WTC11 (cell line): Measurements from ENCODE around the gene CRACR2B. TPM values are rescaled to one million over a fixed set of nuclear protein-coding genes. Genes with fewer than 3 reads are reported as not detected.

Source experiments
- ATAC-seq: fragments of 200-7000 bp; cut with Tn5 transposase; 2 replicates; pipeline ENCODE4 v1.10.0; 2021; ENCODE audit warnings: mild to moderate bottlenecking, moderate library complexity
- CTCF ChIA-PET: fragments of 300-600 bp; sonication (Branson Sonifier 250); formaldehyde crosslinking; loops from one replicate; lab custom pipeline; 2021; ENCODE audit warnings: antibody characterized with exemption; lab: Charles Lee
- POLR2A ChIA-PET: fragments of 350-600 bp; sonication (Branson Sonifier 250); formaldehyde crosslinking; loops from one replicate; lab custom pipeline; 2021; ENCODE audit warnings: antibody characterized with exemption; lab: Charles Lee
- DNase-seq: peaks from one replicate; pipeline ENCODE4 v3.0.0; 2021; ENCODE audit warnings: low spot score
- H3K27ac Mint-ChIP-seq: 2 replicates; pipeline ENCODE4 v1.8.0; 2021; ENCODE audit warnings: mixed read lengths
- H3K27me3 Mint-ChIP-seq: 2 replicates; pipeline ENCODE4 v1.8.0; 2021; ENCODE audit warnings: low read depth, mild to moderate bottlenecking, moderate library complexity, mixed read lengths
- H3K36me3 Mint-ChIP-seq: 2 replicates; pipeline ENCODE4 v1.8.0; 2021; ENCODE audit warnings: mixed read lengths
- H3K4me1 Mint-ChIP-seq: 2 replicates; pipeline ENCODE4 v1.8.0; 2022; ENCODE audit warnings: mixed read lengths
- H3K4me3 Mint-ChIP-seq: 2 replicates; pipeline ENCODE4 v1.8.0; 2021; ENCODE audit warnings: mild to moderate bottlenecking, moderate library complexity, mixed read lengths
- H3K9me3 Mint-ChIP-seq: 2 replicates; pipeline ENCODE4 v1.8.0; 2021; ENCODE audit warnings: mixed read lengths
- CREM ChIP-seq: sonication (generic); formaldehyde crosslinking; IDR thresholded peaks from 2 replicates; pipeline ENCODE4 v1.8.1; 2022; ENCODE audit warnings: mild to moderate bottlenecking, missing genetic modification reagents, moderate library complexity
- ELF4 ChIP-seq: sonication (generic); formaldehyde crosslinking; IDR thresholded peaks from 2 replicates; pipeline ENCODE4 v1.8.1; 2022; ENCODE audit warnings: low read depth, mild to moderate bottlenecking, moderate library complexity, missing genetic modification reagents
- FOXK1 ChIP-seq: sonication (generic); formaldehyde crosslinking; IDR thresholded peaks from 2 replicates; pipeline ENCODE4 v1.8.0; 2022; ENCODE audit warnings: mild to moderate bottlenecking, moderate library complexity, missing genetic modification reagents
- JAZF1 ChIP-seq: fragments of 250-450 bp; sonication (Bioruptor Pico); IDR thresholded peaks from 2 replicates; pipeline ENCODE4 v1.9.0; 2021; ENCODE audit warnings: moderate library complexity, mild to moderate bottlenecking, inconsistent platforms
- KAT7 ChIP-seq: sonication (generic); formaldehyde crosslinking; IDR thresholded peaks from 2 replicates; pipeline ENCODE4 v1.8.1; 2023; ENCODE audit warnings: missing genetic modification reagents, mild to moderate bottlenecking, borderline replicate concordance
- MXD4 ChIP-seq: fragments of 250-450 bp; sonication (Bioruptor Pico); IDR thresholded peaks from 2 replicates; pipeline ENCODE4 v1.8.0; 2021; ENCODE audit warnings: mild to moderate bottlenecking, moderate library complexity, borderline replicate concordance
- MYBL2 ChIP-seq: sonication (generic); formaldehyde crosslinking; IDR thresholded peaks from 2 replicates; pipeline ENCODE4 v1.8.1; 2023; ENCODE audit warnings: mild to moderate bottlenecking, moderate library complexity, missing genetic modification reagents
- NR2C2 ChIP-seq: sonication (generic); formaldehyde crosslinking; IDR thresholded peaks from 2 replicates; pipeline ENCODE4 v1.8.0; 2022; ENCODE audit warnings: mild to moderate bottlenecking, missing genetic modification reagents
- OVOL2 ChIP-seq: fragments of 250-450 bp; sonication (Bioruptor Pico); IDR thresholded peaks from 2 replicates; pipeline ENCODE4 v1.9.0; 2021; ENCODE audit warnings: mild to moderate bottlenecking, borderline replicate concordance
- RELA ChIP-seq: sonication (generic); formaldehyde crosslinking; IDR thresholded peaks from 2 replicates; pipeline ENCODE4 v1.8.1; 2022; ENCODE audit warnings: missing genetic modification reagents, mild to moderate bottlenecking, borderline replicate concordance
- USF1 ChIP-seq: sonication (generic); formaldehyde crosslinking; IDR thresholded peaks from 2 replicates; pipeline ENCODE4 v1.8.0; 2022; ENCODE audit warnings: mild to moderate bottlenecking, missing genetic modification reagents
- ZNF138 ChIP-seq: sonication (generic); formaldehyde crosslinking; conservative IDR thresholded peaks from 2 replicates; pipeline ENCODE4 v1.8.1; 2022; ENCODE audit warnings: mild to moderate bottlenecking, moderate library complexity, missing genetic modification reagents
- ZNF263 ChIP-seq: sonication (generic); formaldehyde crosslinking; IDR thresholded peaks from 2 replicates; pipeline ENCODE4 v1.8.1; 2022; ENCODE audit warnings: low read depth, mild to moderate bottlenecking, moderate library complexity, missing genetic modification reagents
- ZNF281 ChIP-seq: sonication (generic); formaldehyde crosslinking; IDR thresholded peaks from 2 replicates; pipeline ENCODE4 v1.8.0; 2023; ENCODE audit warnings: mild to moderate bottlenecking, missing genetic modification reagents
- ZNF416 ChIP-seq: fragments of 250-450 bp; sonication (Bioruptor Pico); IDR thresholded peaks from 2 replicates; pipeline ENCODE4 v1.9.0; 2021; ENCODE audit warnings: mild to moderate bottlenecking, inconsistent platforms
- total RNA-seq: library from RNA; stranded (reverse); gene quantifications from 3 replicates; pipeline ENCODE4 v1.2.3, GENCODE V29; 2021
- TF ChIP-seq, protein P1 (sequence below): sonication (generic); formaldehyde crosslinking; IDR thresholded peaks from 2 replicates; pipeline ENCODE4 v1.8.1; 2023; ENCODE audit warnings: mild to moderate bottlenecking, missing genetic modification reagents, borderline replicate concordance
- TF ChIP-seq, protein P2 (sequence below): sonication (generic); formaldehyde crosslinking; conservative IDR thresholded peaks from 2 replicates; pipeline ENCODE4 v1.8.1; 2022; ENCODE audit warnings: mild to moderate bottlenecking, missing genetic modification reagents
- TF ChIP-seq, protein P3 (sequence below): sonication (generic); formaldehyde crosslinking; IDR thresholded peaks from 2 replicates; pipeline ENCODE4 v1.8.0; 2022; ENCODE audit warnings: mild to moderate bottlenecking, missing genetic modification reagents

The CRACR2B gene
- total RNA-seq, 1 experiment from 2014 or later = 46.5 TPM

- TF ChIP-seq, protein P1, sequence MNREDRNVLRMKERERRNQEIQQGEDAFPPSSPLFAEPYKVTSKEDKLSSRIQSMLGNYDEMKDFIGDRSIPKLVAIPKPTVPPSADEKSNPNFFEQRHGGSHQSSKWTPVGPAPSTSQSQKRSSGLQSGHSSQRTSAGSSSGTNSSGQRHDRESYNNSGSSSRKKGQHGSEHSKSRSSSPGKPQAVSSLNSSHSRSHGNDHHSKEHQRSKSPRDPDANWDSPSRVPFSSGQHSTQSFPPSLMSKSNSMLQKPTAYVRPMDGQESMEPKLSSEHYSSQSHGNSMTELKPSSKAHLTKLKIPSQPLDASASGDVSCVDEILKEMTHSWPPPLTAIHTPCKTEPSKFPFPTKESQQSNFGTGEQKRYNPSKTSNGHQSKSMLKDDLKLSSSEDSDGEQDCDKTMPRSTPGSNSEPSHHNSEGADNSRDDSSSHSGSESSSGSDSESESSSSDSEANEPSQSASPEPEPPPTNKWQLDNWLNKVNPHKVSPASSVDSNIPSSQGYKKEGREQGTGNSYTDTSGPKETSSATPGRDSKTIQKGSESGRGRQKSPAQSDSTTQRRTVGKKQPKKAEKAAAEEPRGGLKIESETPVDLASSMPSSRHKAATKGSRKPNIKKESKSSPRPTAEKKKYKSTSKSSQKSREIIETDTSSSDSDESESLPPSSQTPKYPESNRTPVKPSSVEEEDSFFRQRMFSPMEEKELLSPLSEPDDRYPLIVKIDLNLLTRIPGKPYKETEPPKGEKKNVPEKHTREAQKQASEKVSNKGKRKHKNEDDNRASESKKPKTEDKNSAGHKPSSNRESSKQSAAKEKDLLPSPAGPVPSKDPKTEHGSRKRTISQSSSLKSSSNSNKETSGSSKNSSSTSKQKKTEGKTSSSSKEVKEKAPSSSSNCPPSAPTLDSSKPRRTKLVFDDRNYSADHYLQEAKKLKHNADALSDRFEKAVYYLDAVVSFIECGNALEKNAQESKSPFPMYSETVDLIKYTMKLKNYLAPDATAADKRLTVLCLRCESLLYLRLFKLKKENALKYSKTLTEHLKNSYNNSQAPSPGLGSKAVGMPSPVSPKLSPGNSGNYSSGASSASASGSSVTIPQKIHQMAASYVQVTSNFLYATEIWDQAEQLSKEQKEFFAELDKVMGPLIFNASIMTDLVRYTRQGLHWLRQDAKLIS (CRISPR knock-in tag) = no peak
- TF ChIP-seq ZNF263 (CRISPR knock-in tag) = no peak
- no peak for TF ChIP-seq CREM (CRISPR knock-in tag)
- TF ChIP-seq, all 79 proteins: peak for 0
Measured at GRCh38 chr11:795634-796564, 31.8 kb upstream of the CRACR2B start (continued).

GRCh38 chr11:796565-797295 is 31.0 kb upstream of the CRACR2B start:
- Mint-ChIP-seq H3K27ac (0 out of 2 replicates have a peak overlapping the region, but pooled peaks have one; percentile 45), H3K9me3 (no peaks in the 10 kb centered on the region), H3K4me3 (peak overlapping the region; percentile 76), H3K27me3 (no peaks in the 10 kb centered on the region), H3K36me3 (no peaks in the 10 kb centered on the region), H3K4me1 (peaks cover 13% of the 10 kb centered on the region)
- ATAC-seq (no peak), DNase-seq (no peak)
- ChIA-PET POLR2A (interaction anchor here (1.3 to 1.7 kb wide), 3 partner anchors 13 to 20 kb away, joined by 3 to 8 read pairs (median 4); partner anchors contain the start of genes GATD1 and RPLP2), CTCF (interaction anchor here (1.1 to 2.1 kb wide), 2 partner anchors 13 to 70 kb away, joined by 3 to 13 read pairs; no protein-coding TSS in a partner anchor)
- TF ChIP-seq ZNF416 (CRISPR knock-in tag) (no peak), ZNF281 (CRISPR knock-in tag) (no peak), NR2C2 (CRISPR knock-in tag) (no peak), JAZF1 (CRISPR knock-in tag) (no peak), MYBL2 (CRISPR knock-in tag) (no peak), FOXK1 (no peak), USF1 (CRISPR knock-in tag) (no peak), KAT7 (CRISPR knock-in tag) (no peak), ZNF138 (CRISPR knock-in tag) (no peak), RELA (CRISPR knock-in tag) (no peak), ELF4 (CRISPR knock-in tag) (no peak), OVOL2 (no peak), MXD4 (no peak)
- TF ChIP-seq, protein P2, sequence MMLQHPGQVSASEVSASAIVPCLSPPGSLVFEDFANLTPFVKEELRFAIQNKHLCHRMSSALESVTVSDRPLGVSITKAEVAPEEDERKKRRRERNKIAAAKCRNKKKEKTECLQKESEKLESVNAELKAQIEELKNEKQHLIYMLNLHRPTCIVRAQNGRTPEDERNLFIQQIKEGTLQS (CRISPR knock-in tag) = no peak
- TF ChIP-seq, protein P3, sequence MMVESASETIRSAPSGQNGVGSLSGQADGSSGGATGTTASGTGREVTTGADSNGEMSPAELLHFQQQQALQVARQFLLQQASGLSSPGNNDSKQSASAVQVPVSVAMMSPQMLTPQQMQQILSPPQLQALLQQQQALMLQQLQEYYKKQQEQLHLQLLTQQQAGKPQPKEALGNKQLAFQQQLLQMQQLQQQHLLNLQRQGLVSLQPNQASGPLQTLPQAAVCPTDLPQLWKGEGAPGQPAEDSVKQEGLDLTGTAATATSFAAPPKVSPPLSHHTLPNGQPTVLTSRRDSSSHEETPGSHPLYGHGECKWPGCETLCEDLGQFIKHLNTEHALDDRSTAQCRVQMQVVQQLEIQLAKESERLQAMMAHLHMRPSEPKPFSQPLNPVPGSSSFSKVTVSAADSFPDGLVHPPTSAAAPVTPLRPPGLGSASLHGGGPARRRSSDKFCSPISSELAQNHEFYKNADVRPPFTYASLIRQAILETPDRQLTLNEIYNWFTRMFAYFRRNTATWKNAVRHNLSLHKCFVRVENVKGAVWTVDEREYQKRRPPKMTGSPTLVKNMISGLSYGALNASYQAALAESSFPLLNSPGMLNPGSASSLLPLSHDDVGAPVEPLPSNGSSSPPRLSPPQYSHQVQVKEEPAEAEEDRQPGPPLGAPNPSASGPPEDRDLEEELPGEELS (CRISPR knock-in tag) = no peak
